ENCODE measurements around the gene ABHD4.
"Not testable (repeated sequence)": the region's sequence is repeated elsewhere in the genome, so short reads cannot be mapped to it uniquely, and the experiment has no call there.

The ABHD4 gene

GRCh38 chr14:22563987-22564386, 34.1 kb upstream of the ABHD4 start:
- DNase-seq (ENCODE audit: insufficient read length, low spot score) (no peak), FAIRE-seq (no peak)
- no peak for TF ChIP-seq CTCF (IDR thresholded peaks at IDR 0.05; ENCODE audit: insufficient read depth, missing control alignments)

GRCh38 chr14:22564463-22564862, 33.6 kb upstream of the ABHD4 start:
- no peak for TF ChIP-seq CTCF (IDR thresholded peaks at IDR 0.05; ENCODE audit: insufficient read depth, missing control alignments)
- DNase-seq (ENCODE audit: insufficient read length, low spot score), result no peak
- no peak for FAIRE-seq

GRCh38 chr14:22565391-22565945, 32.6 kb upstream of the ABHD4 start:
- TF ChIP-seq CTCF (IDR thresholded peaks at IDR 0.05; ENCODE audit: insufficient read depth, missing control alignments), result no peak
- FAIRE-seq, result no peak
- no peak for DNase-seq (ENCODE audit: insufficient read length, low spot score)

GRCh38 chr14:22566266-22566665, 31.8 kb upstream of the ABHD4 start:
- not testable (repeated sequence) for FAIRE-seq; DNase-seq (ENCODE audit: insufficient read length, low spot score)

- DNase-seq (ENCODE audit: insufficient read length, low spot score), result no peak
- peak; percentile 77 for FAIRE-seq
- no peak for TF ChIP-seq CTCF (IDR thresholded peaks at IDR 0.05; ENCODE audit: insufficient read depth, missing control alignments)
These were observed 31.3 kb upstream of the ABHD4 start for GRCh38 chr14:22566845-22567244.

GRCh38 chr14:22567437-22567836, 30.7 kb upstream of the ABHD4 start:
- no peak for TF ChIP-seq CTCF (IDR thresholded peaks at IDR 0.05; ENCODE audit: insufficient read depth, missing control alignments)
- DNase-seq (ENCODE audit: insufficient read length, low spot score), result no peak
- FAIRE-seq, result no peak

GRCh38 chr14:22569106-22569736, 28.9 kb upstream of the ABHD4 start:
- FAIRE-seq, result no peak
- no peak for DNase-seq (ENCODE audit: insufficient read length, low spot score)
- TF ChIP-seq CTCF (IDR thresholded peaks at IDR 0.05; ENCODE audit: insufficient read depth, missing control alignments), result no peak
